OCI-LY7 (cell line): ENCODE measurements around the gene GABRG3.

Source experiments
- CTCF ChIP-seq: fragments of 200-600 bp; sonication (generic); conservative IDR thresholded peaks from 2 replicates; pipeline ENCODE4 v1.5.1; 2014; ENCODE audit warnings: mild to moderate bottlenecking, antibody characterized with exemption, low read length, moderate library complexity, mixed read lengths
- EZH2phosphoT487 ChIP-seq: fragments of 200-600 bp; sonication (generic); IDR thresholded peaks from 2 replicates; pipeline ENCODE4 v1.6.1; 2018; ENCODE audit warnings: low read depth, borderline replicate concordance, mild to moderate bottlenecking, mixed run types, antibody characterized with exemption, low read length, moderate library complexity, mixed read lengths

- no peak for TF ChIP-seq CTCF
- no peak for TF ChIP-seq EZH2phosphoT487
These were observed 590.8 kb downstream of the GABRG3 start for GRCh38 chr15:27561816-27562215.
